Measurements from ENCODE around the gene ZBTB42. TPM values are rescaled to one million over a fixed set of nuclear protein-coding genes. Genes with fewer than 3 reads are reported as not detected.

ZBTB42 gene
- total RNA-seq, 1 experiment from 2014 or later, result 6.1 TPM

- Histone ChIP-seq H3K9ac (ENCODE audit: extremely low read depth, insufficient read length, low read length) (no peak overlapping the region), H3K4ac (ENCODE audit: low read depth, low read length) (no peak overlapping the region), H3K27me3 (ENCODE audit: insufficient read depth, low read length) (peaks cover 20% of the 10 kb centered on the region; the same call in 1 of the 2 replicates), H3K18ac (ENCODE audit: insufficient read length, low read depth, low read length) (no peak overlapping the region), H2BK120ac (ENCODE audit: low read depth, low read length, poor library complexity, severe bottlenecking) (no peak overlapping the region), H2AK5ac (ENCODE audit: insufficient read length, low read length) (no peak overlapping the region), H3K79me2 (ENCODE audit: insufficient read depth, low read length) (no peaks in the 10 kb centered on the region), H3K27ac (ENCODE audit: insufficient read length, low read depth, low read length) (no peak overlapping the region), H3K4me2 (ENCODE audit: insufficient read depth, insufficient read length, low read length) (peak overlapping the region; percentile 9), H4K8ac (replicated peaks; ENCODE audit: insufficient read length, low read depth, low read length) (no peak overlapping the region), H3K9me3 (ENCODE audit: control insufficient read depth, low read depth, low read length) (no peaks in the 10 kb centered on the region), H2AFZ (ENCODE audit: low read length) (no peak overlapping the region), H3K23ac (ENCODE audit: insufficient read length, low read depth, low read length) (no peak overlapping the region), H2BK20ac (ENCODE audit: low read depth, low read length, poor library complexity, severe bottlenecking) (no peak overlapping the region), H3K79me1 (ENCODE audit: insufficient read depth, low read depth, low read length, poor library complexity, severe bottlenecking) (no peaks in the 10 kb centered on the region), H4K20me1 (ENCODE audit: control insufficient read depth, insufficient read depth, insufficient read length) (no peaks in the 10 kb centered on the region), H3K23me2 (ENCODE audit: insufficient read length, low read depth, low read length, poor library complexity, severe bottlenecking) (peaks cover 13% of the 10 kb centered on the region), H3K4me1 (ENCODE audit: insufficient read depth, low read length) (no peaks in the 10 kb centered on the region; the same call in 1 of the 2 replicates), H2BK15ac (ENCODE audit: low read depth, low read length) (no peak overlapping the region), H2BK12ac (ENCODE audit: insufficient read length, low read depth, low read length) (no peak overlapping the region), H2BK5ac (ENCODE audit: insufficient read length, low read length) (no peak overlapping the region), H4K91ac (ENCODE audit: insufficient read length, low read depth, low read length) (no peak overlapping the region), H3K56ac (ENCODE audit: insufficient read length, low read depth, low read length) (no peak overlapping the region), H3K14ac (ENCODE audit: insufficient read depth, low read length) (no peak overlapping the region), H4K5ac (ENCODE audit: insufficient read length, low read depth, low read length) (no peak overlapping the region), H3T11ph (ENCODE audit: low read length) (no peak overlapping the region)
- H3K4me3 Mint-ChIP-seq, result peak overlapping the region; percentile 69 to 86
- no CpG with 5 or more reads among the region's 45 CpGs for WGBS (ENCODE audit: extremely low coverage, insufficient read length, low lambda C conversion rate)
- DNase-seq, result no peak
- no peak overlapping the region for H3K27ac Mint-ChIP-seq
- H3K27me3 Mint-ChIP-seq (ENCODE audit: low read depth), result peaks cover 67% of the 10 kb centered on the region
- peaks cover 4 to 5% of the 10 kb centered on the region in 2 experiments for H3K9me3 Mint-ChIP-seq
- peaks cover 15 to 32% of the 10 kb centered on the region in 2 experiments for H3K4me1 Mint-ChIP-seq
- TF ChIP-seq CTCF (conservative IDR thresholded peaks at IDR 0.05), result no peak
- peaks cover 0 to 4% (median 0%) of the 10 kb centered on the region in 3 experiments; a peak in 2 of 7 replicates for H3K36me3 Mint-ChIP-seq (ENCODE audit: insufficient read depth in 1 of 3, low read depth in 3 of 3)
Measured at GRCh38 chr14:104801520-104802393, 856 bp downstream of the ZBTB42 start.
